Measurements from ENCODE around the gene MYO1D.

MYO1D gene

DNA sequence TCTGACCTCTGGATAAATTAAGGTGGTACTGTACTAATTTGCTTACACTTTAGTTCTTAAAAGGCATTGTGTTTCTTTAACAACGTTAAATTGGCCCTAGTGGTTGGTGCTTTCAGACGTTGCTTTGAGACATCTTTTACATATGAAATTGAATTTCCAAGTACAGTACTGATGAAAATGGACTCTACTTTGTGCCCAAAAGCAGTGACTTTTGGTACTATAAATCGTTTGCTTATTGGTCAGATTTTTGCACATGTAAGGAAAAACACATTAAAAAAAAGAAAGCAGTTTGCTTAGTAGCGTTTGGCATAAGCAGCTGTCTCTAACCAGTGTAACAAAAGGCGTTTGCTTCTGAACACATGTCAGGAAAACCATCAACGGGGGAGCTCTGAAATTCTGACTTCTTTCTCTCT lies 250.5 kb downstream of the MYO1D start:
- no peak for TF ChIP-seq PATZ1 (CRISPR knock-in tag; IDR thresholded peaks at IDR 0.05; ENCODE audit: borderline replicate concordance)
- ATAC-seq, result no peak

GRCh38 chr17:32625971-32626370 lies 251.0 kb downstream of the MYO1D start:
- ATAC-seq, result no peak
- TF ChIP-seq TOX (CRISPR knock-in tag; IDR thresholded peaks at IDR 0.05; ENCODE audit: borderline replicate concordance) (no peak), PPARA (CRISPR knock-in tag; IDR thresholded peaks at IDR 0.05; ENCODE audit: borderline replicate concordance) (no peak), ZNF70 (CRISPR knock-in tag; IDR thresholded peaks at IDR 0.05) (no peak), ZNF8 (CRISPR knock-in tag; IDR thresholded peaks at IDR 0.05) (no peak), PATZ1 (CRISPR knock-in tag; IDR thresholded peaks at IDR 0.05; ENCODE audit: borderline replicate concordance) (no peak), RARB (CRISPR knock-in tag; IDR thresholded peaks at IDR 0.05) (no peak), CREB5 (CRISPR knock-in tag; IDR thresholded peaks at IDR 0.05; ENCODE audit: low read depth) (no peak), ZFP3 (CRISPR knock-in tag; IDR thresholded peaks at IDR 0.05) (no peak), BACH2 (CRISPR knock-in tag; IDR thresholded peaks at IDR 0.05; ENCODE audit: borderline replicate concordance) (no peak), TCF4 (CRISPR knock-in tag; IDR thresholded peaks at IDR 0.05; ENCODE audit: borderline replicate concordance) (no peak), ZC3H10 (CRISPR knock-in tag; IDR thresholded peaks at IDR 0.05) (no peak), GLIS3 (CRISPR knock-in tag; IDR thresholded peaks at IDR 0.05) (no peak), CSDC2 (CRISPR knock-in tag; IDR thresholded peaks at IDR 0.05) (no peak), ZFP30 (CRISPR knock-in tag; IDR thresholded peaks at IDR 0.05) (no peak), ESRRG (CRISPR knock-in tag; IDR thresholded peaks at IDR 0.05) (no peak)

DNA sequence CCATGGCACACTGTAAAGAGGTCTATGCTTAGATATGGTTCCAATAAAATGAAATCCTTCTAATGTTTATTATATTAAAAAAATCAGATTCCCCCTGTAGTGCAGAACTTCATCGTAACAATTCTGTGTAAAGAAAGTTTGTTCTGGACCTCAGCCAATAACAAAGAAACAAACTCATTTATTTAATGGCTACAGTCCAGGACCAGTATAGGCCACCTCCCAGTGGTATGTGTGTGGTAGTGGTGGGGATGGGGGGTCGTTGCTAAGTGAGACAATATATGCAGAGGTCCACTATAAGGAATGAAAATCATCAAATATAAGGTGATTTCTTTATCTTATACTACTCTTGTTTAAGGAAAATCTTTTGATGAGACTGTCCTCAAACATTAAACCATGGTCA lies 253.7 kb downstream of the MYO1D start:
- ATAC-seq, result no peak
- no peak for TF ChIP-seq GLIS3 (CRISPR knock-in tag; IDR thresholded peaks at IDR 0.05)
- TF ChIP-seq TSHZ2 (CRISPR knock-in tag; IDR thresholded peaks at IDR 0.05), result no peak
- no peak for TF ChIP-seq ZFP30 (CRISPR knock-in tag; IDR thresholded peaks at IDR 0.05)
- no peak for TF ChIP-seq CREB5 (CRISPR knock-in tag; IDR thresholded peaks at IDR 0.05; ENCODE audit: low read depth)
- no peak for TF ChIP-seq ESRRG (CRISPR knock-in tag; IDR thresholded peaks at IDR 0.05)
- no peak for TF ChIP-seq PATZ1 (CRISPR knock-in tag; IDR thresholded peaks at IDR 0.05; ENCODE audit: borderline replicate concordance)
- no peak for TF ChIP-seq ISL1 (CRISPR knock-in tag; IDR thresholded peaks at IDR 0.05)
- no peak for TF ChIP-seq ZNF565 (CRISPR knock-in tag; conservative IDR thresholded peaks at IDR 0.05; ENCODE audit: low read depth)
- no peak for TF ChIP-seq ZNF8 (CRISPR knock-in tag; IDR thresholded peaks at IDR 0.05)
- TF ChIP-seq TCF4 (CRISPR knock-in tag; IDR thresholded peaks at IDR 0.05; ENCODE audit: borderline replicate concordance), result no peak
- no peak for TF ChIP-seq CSRNP3 (CRISPR knock-in tag; IDR thresholded peaks at IDR 0.05)
- TF ChIP-seq TOX (CRISPR knock-in tag; IDR thresholded peaks at IDR 0.05; ENCODE audit: borderline replicate concordance), result no peak
- no peak for TF ChIP-seq PPARA (CRISPR knock-in tag; IDR thresholded peaks at IDR 0.05; ENCODE audit: borderline replicate concordance)
- TF ChIP-seq ZC3H10 (CRISPR knock-in tag; IDR thresholded peaks at IDR 0.05), result no peak
